Keratinocyte (primary cell): ENCODE data around the gene INSIG1.

Experiments
- EZH2 ChIP-seq: IDR thresholded peaks from one replicate; pipeline ENCODE4 v1.6.1; 2012; ENCODE audit warnings: inconsistent platforms, mild to moderate bottlenecking, low read length, moderate library complexity
- TF ChIP-seq, protein P1 (sequence below), 3 experiments: IDR thresholded peaks in 1 of 3; conservative IDR thresholded peaks in 1 of 3; optimal IDR thresholded peaks in 1 of 3; 2 replicates in 2 of 3; 3 replicates in 1 of 3; pipeline versions ENCODE3 to v1.5.1; 2011; ENCODE audit warnings: low read length in 3 of 3, mild to moderate bottlenecking in 3 of 3, moderate library complexity in 2 of 3, control low read depth in 1 of 3, inconsistent platforms in 1 of 3; ENCODE audit not compliant: insufficient read depth in 2 of 3; ENCODE audit errors: extremely low read depth in 1 of 3

DNA sequence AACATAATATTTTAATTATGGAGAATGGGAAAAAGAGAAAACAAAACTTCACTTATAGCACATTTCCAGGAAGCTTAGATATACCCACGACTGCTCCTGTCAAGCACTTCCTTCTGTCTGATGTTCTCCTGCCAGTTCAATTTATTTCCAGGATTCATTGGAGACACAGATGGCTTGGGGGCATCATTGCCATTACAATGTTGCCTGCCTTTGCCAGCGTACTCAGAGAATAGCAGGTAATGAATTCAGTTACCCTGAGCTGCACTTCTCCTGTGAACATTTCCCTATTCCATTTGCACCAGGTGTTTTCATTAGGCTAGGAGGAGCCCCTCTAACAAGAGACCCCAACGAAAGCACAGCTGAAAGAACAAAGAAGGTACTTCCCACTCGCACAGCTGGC is 33.7 kb downstream of the INSIG1 start:
- no peak for TF ChIP-seq EZH2
- TF ChIP-seq, protein P1, sequence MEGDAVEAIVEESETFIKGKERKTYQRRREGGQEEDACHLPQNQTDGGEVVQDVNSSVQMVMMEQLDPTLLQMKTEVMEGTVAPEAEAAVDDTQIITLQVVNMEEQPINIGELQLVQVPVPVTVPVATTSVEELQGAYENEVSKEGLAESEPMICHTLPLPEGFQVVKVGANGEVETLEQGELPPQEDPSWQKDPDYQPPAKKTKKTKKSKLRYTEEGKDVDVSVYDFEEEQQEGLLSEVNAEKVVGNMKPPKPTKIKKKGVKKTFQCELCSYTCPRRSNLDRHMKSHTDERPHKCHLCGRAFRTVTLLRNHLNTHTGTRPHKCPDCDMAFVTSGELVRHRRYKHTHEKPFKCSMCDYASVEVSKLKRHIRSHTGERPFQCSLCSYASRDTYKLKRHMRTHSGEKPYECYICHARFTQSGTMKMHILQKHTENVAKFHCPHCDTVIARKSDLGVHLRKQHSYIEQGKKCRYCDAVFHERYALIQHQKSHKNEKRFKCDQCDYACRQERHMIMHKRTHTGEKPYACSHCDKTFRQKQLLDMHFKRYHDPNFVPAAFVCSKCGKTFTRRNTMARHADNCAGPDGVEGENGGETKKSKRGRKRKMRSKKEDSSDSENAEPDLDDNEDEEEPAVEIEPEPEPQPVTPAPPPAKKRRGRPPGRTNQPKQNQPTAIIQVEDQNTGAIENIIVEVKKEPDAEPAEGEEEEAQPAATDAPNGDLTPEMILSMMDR (optimal IDR thresholded peaks at IDR 0.05 in 1 of 3, IDR thresholded peaks at IDR 0.05 in 1 of 3, conservative IDR thresholded peaks at IDR 0.05 in 1 of 3; ENCODE audit: extremely low read depth in 1 of 3, insufficient read depth in 2 of 3, low read length in 3 of 3) = no peak
